ENCODE data around the gene RREB1. TPM values are rescaled to one million over a fixed set of nuclear protein-coding genes. Genes with fewer than 3 reads are reported as not detected.

RREB1 gene, protein sequence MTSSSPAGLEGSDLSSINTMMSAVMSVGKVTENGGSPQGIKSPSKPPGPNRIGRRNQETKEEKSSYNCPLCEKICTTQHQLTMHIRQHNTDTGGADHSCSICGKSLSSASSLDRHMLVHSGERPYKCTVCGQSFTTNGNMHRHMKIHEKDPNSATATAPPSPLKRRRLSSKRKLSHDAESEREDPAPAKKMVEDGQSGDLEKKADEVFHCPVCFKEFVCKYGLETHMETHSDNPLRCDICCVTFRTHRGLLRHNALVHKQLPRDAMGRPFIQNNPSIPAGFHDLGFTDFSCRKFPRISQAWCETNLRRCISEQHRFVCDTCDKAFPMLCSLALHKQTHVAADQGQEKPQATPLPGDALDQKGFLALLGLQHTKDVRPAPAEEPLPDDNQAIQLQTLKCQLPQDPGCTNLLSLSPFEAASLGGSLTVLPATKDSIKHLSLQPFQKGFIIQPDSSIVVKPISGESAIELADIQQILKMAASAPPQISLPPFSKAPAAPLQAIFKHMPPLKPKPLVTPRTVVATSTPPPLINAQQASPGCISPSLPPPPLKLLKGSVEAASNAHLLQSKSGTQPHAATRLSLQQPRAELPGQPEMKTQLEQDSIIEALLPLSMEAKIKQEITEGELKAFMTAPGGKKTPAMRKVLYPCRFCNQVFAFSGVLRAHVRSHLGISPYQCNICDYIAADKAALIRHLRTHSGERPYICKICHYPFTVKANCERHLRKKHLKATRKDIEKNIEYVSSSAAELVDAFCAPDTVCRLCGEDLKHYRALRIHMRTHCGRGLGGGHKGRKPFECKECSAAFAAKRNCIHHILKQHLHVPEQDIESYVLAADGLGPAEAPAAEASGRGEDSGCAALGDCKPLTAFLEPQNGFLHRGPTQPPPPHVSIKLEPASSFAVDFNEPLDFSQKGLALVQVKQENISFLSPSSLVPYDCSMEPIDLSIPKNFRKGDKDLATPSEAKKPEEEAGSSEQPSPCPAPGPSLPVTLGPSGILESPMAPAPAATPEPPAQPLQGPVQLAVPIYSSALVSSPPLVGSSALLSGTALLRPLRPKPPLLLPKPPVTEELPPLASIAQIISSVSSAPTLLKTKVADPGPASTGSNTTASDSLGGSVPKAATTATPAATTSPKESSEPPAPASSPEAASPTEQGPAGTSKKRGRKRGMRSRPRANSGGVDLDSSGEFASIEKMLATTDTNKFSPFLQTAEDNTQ (N-terminal part only)
- total RNA-seq, result 12.2 and 15.9 TPM in 2 replicates

DNA sequence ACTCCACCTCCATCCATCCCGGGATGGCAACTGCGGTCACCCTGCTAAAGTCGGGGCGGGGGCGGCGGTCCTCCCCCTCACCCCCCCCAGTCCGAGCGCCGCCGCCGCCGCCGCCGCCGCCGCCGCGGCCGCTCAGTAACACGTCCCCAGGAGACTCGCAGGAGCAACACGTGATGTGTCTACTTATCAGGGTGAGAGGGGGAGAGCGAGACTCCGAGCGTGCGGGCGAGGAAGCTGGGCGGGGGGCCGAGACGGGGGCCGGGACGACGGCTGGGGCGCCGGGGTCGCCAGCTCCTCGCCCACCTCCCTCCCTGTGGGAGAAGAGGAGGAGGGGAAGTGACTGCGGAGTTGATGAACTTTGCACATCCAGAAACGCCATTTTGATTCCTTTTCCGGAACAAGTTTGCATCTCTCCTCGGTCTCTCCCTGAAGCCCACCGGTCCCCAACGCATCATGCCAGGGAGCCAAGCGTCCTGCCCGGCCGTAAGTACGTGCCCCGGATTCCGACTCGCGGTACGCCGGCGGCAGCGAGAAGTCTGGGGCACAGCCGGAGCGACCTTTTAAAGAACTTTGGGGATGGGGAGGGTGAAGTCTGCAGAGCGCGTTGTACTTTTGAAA is at the start of gene RREB1:
RREB1 (plus strand) TSS at position 384 of the 618 bp plus-strand sequence. CDS start 73,951 bp downstream, outside the sequence.
- no peak for DNase-seq (ENCODE audit: low read depth)
- H3K4me3 ChIP-seq (ENCODE audit: low read depth, low read length), result peak within 1 kb of the TSS; percentile 70
- TF ChIP-seq, protein P1, sequence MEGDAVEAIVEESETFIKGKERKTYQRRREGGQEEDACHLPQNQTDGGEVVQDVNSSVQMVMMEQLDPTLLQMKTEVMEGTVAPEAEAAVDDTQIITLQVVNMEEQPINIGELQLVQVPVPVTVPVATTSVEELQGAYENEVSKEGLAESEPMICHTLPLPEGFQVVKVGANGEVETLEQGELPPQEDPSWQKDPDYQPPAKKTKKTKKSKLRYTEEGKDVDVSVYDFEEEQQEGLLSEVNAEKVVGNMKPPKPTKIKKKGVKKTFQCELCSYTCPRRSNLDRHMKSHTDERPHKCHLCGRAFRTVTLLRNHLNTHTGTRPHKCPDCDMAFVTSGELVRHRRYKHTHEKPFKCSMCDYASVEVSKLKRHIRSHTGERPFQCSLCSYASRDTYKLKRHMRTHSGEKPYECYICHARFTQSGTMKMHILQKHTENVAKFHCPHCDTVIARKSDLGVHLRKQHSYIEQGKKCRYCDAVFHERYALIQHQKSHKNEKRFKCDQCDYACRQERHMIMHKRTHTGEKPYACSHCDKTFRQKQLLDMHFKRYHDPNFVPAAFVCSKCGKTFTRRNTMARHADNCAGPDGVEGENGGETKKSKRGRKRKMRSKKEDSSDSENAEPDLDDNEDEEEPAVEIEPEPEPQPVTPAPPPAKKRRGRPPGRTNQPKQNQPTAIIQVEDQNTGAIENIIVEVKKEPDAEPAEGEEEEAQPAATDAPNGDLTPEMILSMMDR (conservative IDR thresholded peaks at IDR 0.05; ENCODE audit: low read depth, low read length), result no peak

DNA sequence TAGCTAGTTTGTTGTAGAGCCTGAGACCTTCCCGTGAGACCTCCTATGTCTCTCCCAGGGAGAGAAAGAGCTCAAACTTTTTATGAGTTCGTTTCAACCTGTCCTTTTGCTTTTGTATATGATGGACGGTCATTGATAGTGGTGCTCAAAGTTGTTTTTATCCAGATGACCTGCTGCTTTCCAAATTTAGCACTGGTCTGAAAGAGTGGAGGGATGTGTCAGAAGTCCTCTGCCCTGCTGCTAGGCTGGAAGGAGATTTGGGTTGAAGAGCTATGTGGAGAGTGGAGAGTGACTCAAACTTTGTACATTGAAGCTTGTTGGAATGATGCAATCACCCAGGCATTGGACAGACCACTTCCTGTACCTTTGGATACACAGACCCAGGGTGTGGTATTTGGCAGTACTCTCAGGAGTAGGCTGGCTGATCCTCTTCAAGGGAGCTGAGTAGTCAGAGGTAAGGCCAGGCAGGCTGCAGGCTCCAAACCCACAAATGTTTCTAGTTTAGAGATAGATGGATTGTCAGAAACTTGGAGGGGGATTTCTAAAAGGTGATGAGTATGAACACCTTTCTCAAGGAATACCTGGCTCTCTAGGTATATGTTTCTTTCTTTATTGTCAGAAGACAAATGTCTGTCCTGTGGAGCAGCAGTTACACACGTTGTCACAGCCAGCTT is 49.4 kb upstream of the RREB1 start:
- no peak overlapping the region for H3K4me3 ChIP-seq (ENCODE audit: low read depth, low read length)
- TF ChIP-seq, protein P1 (conservative IDR thresholded peaks at IDR 0.05; ENCODE audit: low read depth, low read length), result no peak
- DNase-seq (ENCODE audit: low read depth), result peak; percentile 94

DNA sequence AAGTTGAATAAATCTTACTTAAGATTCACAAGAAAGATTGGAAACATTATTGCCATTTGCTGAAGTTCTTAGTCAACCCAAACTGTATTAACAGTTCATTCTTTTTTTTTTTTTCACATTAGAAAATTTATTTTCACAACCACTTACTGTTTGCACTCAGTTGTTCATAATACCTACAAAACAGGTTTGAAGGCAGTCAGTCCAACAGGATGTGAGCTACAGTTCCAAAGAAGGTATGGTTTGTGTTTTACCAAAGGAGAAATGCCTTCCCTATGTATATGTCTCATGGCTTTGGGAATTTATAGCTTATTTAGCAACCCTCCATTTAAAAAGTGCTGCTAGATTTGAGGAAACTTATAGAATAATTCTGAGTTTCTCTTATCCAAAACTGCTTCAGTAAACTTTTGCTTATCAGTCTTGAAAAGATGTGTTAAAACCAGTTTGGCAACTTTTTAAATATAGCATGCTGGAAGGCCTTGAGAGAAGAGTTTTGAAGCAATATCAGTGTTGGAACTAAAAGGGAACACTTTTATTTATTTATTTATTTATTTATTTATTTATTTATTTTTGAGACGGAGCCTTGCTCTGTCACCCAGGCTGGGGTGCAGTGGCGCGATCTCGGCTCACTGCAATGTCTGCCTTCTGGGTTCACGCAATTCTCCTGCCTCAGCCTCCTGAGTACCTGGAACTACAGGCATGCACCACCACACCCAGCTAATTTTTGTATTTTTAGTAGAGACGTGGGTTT is 46.8 kb upstream of the RREB1 start:
- TF ChIP-seq, protein P1 (conservative IDR thresholded peaks at IDR 0.05; ENCODE audit: low read depth, low read length), result no peak
- DNase-seq (ENCODE audit: low read depth), result no peak
- H3K4me3 ChIP-seq (ENCODE audit: low read depth, low read length), result no peak overlapping the region

DNA sequence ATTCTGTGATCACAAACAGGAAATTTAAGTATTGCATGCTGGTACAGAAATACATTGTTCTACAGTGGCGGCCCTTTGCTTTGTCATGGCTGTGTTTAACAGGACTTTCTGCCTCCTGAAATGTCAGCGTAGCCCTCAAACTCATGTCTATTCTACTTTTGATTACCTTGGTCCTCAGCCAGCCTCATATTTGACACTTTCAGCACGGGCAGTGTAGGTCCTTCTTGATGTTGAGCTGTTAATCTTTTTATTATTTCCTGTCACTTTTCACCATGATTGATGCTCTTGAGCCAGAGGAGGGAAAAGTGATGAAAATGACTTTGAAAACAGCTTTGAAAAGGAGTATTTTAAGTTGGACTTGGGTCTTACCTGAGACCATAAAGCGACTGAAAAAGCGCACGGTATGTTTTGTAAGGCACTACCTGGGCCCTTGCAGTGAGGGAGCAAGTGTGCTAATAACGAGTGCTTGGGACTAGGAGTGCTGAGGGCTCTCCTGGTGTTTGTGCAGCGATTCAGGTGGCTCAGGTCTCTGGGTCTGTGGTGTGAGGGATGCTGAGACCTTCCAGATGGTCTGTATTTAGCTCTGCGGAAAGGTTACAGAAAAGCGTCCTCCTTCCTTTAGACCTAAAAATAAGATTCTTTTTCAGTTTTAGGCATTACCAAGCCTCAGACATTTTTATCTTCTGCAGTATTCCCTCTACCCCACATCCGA is 45.2 kb upstream of the RREB1 start:
- H3K4me3 ChIP-seq (ENCODE audit: low read depth, low read length), result no peak overlapping the region

DNA sequence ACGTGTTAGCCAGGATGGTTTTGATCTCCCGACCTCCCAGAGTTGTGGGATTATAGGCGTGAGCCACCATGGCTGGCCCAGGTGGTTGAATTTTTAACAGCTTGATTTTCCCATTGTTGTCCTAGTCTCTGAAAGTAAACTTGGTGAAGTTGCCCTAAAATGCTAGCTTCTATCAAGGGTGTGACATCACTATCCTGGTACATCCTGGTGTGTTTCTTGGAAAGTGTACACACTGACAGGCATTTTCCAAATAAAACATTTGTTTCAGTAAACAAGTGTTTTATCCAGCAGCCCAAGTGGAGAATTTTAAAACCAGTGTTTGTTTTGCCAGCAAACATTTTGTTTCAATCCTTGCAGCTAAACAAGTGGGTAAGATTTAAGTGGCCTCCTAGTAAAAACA is 40.5 kb upstream of the RREB1 start:
- DNase-seq (ENCODE audit: low read depth), result no peak
- no peak overlapping the region for H3K4me3 ChIP-seq (ENCODE audit: low read depth, low read length)
- TF ChIP-seq, protein P1 (conservative IDR thresholded peaks at IDR 0.05; ENCODE audit: low read depth, low read length), result no peak

More for the DNA sequence above, 45.2 kb upstream of the RREB1 start:
- no peak for DNase-seq (ENCODE audit: low read depth)
- TF ChIP-seq, protein P1 (conservative IDR thresholded peaks at IDR 0.05; ENCODE audit: low read depth, low read length), result no peak
